ENCODE data around the gene PLB1.
"Not testable (repeated sequence)": the region's sequence is repeated elsewhere in the genome, so short reads cannot be mapped to it uniquely, and the experiment has no call there.

Gene PLB1

GRCh38 chr2:28465148-28465885, 30.5 kb upstream of the PLB1 start:
- DNase-seq = no peak

GRCh38 chr2:28469304-28469703, 26.6 kb upstream of the PLB1 start:
- no peak for DNase-seq

- no peak for DNase-seq
Measured at GRCh38 chr2:28469947-28470535, 25.8 kb upstream of the PLB1 start.

- DNase-seq = no peak
Measured at GRCh38 chr2:28470759-28471158, 25.1 kb upstream of the PLB1 start.

GRCh38 chr2:28471214-28471613, 24.6 kb upstream of the PLB1 start:
- no peak for DNase-seq

- no peak for DNase-seq
Measured at GRCh38 chr2:28471701-28472236, 24.1 kb upstream of the PLB1 start.

GRCh38 chr2:28472641-28473040, 23.2 kb upstream of the PLB1 start:
- DNase-seq = not testable (repeated sequence)

- no peak for DNase-seq
Measured at GRCh38 chr2:28475088-28475595, 20.7 kb upstream of the PLB1 start.

GRCh38 chr2:28477087-28477486, 18.8 kb upstream of the PLB1 start:
- no peak for DNase-seq

GRCh38 chr2:28477645-28478044, 18.2 kb upstream of the PLB1 start:
- DNase-seq = no peak

- DNase-seq = no peak
Measured at GRCh38 chr2:28480403-28481049, 15.3 kb upstream of the PLB1 start.

- DNase-seq = no peak
Measured at GRCh38 chr2:28481905-28482304, 14.0 kb upstream of the PLB1 start.

GRCh38 chr2:28484835-28485234, 11.0 kb upstream of the PLB1 start:
- DNase-seq = no peak

- DNase-seq = no peak
Measured at GRCh38 chr2:28486526-28486925, 9.3 kb upstream of the PLB1 start.

- no peak for DNase-seq
Measured at GRCh38 chr2:28487258-28487657, 8.6 kb upstream of the PLB1 start.

- DNase-seq = no peak
Measured at GRCh38 chr2:28488083-28488830, 7.6 kb upstream of the PLB1 start.

- DNase-seq = no peak
Measured at GRCh38 chr2:28488858-28489575, 6.8 kb upstream of the PLB1 start.

- DNase-seq = no peak
Measured at GRCh38 chr2:28490558-28490957, 5.3 kb upstream of the PLB1 start.

- DNase-seq = no peak
Measured at GRCh38 chr2:28492282-28492681, 3.6 kb upstream of the PLB1 start.

GRCh38 chr2:28493636-28494035, 2.2 kb upstream of the PLB1 start:
- no peak for DNase-seq

- no peak for DNase-seq
Measured at GRCh38 chr2:28496781-28497180, 921 bp downstream of the PLB1 start.

GRCh38 chr2:28497206-28497605, 1.3 kb downstream of the PLB1 start:
- DNase-seq = no peak

Data from NCI-H1436 (cell line).